Activated gamma-delta T cell (primary cell): ENCODE measurements around the gene OR2A12.
A peak's percentile ranks its signal among the peaks of the same experiment; 100 is the strongest.
"Not testable (repeated sequence)": the region's sequence is repeated elsewhere in the genome, so short reads cannot be mapped to it uniquely, and the experiment has no call there.

Experiments
- DNase-seq: peaks from one replicate; lab custom pipeline; 2025; lab: John Stamatoyannopoulos, UW

Gene OR2A12

DNA sequence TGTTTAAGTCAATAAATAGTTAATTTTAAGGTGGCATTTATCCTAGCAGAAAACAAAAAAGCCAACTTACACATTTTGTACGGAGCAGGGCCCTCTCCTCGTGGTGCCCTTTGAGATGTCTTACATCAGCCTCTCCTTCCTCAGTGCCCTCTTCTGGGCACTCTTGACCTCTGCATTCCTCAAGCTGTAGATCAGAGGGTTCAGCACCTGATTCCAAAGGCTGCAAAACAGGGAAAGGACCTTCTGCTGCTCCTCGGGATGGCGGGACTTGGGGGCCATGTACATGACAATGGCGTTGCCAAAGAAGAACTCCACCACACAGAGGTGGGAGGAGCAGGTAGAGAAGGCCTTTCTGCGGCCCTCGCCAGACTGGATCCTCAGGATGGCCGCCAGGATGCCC, 32.3 kb downstream of the OR2A12 start:
- no peak for DNase-seq

DNA sequence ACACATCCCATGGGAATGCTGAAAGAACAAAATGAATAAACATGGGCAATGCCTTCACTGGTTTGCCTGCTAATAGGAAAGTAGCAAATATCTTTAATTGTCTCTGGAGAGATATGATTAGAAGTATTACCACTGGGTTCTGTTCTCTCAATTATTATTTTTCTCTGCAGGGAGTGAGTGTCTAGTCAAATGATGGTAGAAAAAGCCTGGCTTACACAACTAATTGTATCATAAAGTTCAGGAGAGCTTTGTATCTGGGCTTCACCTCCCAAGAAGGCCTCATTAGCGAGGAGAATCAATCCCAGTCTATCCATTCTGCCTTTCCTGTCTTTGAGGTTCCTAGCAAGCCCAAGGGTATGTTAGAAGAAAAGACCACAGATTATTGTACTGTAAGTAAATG, 36.8 kb downstream of the OR2A12 start, which contains the start of gene OR2A14:
Gene OR2A14, plus strand, starts transcription at position 301 of the 400 bp plus-strand sequence. CDS start 5,937 bp downstream, outside the sequence.
- no peak for DNase-seq

DNA sequence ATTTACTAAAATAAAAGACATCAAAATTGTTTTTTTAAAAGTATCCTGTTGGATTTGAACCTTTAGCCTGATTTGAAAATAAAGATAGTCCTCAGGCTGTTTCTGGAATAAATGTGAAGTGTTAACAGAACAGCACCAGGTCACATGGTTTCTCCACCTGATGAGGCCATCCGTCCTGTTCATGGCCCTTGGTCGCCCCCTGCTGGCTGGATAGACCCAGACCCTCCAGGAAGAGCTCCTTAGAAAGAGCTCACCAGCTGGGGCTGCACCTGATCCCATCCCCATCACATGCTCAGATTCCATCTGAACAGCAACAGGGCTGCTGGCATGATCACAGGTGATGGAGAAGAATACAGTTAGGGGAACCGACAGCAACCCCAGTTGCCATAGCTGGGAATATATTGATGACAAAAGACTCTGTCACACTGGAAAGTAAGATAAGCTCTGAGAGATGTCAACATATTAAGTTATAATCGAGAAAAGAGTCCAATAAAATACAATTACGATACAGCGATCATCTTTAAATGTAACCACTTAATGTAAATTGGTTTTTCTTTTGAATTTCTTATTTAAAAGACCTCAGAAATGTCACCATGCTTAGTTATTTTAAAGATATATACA, 41.7 kb downstream of the OR2A12 start:
- peak; percentile 11 for DNase-seq

DNA sequence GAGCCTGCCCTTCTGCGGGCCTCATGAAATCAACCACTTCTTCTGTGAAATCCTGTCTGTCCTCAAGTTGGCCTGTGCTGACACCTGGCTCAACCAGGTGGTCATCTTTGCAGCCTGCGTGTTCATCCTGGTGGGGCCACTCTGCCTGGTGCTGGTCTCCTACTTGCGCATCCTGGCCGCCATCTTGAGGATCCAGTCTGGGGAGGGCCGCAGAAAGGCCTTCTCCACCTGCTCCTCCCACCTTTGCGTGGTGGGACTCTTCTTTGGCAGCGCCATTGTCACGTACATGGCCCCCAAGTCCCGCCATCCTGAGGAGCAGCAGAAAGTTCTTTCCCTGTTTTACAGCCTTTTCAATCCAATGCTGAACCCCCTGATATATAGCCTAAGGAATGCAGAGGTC, 43.5 kb downstream of the OR2A12 start:
- DNase-seq = not testable (repeated sequence)

DNA sequence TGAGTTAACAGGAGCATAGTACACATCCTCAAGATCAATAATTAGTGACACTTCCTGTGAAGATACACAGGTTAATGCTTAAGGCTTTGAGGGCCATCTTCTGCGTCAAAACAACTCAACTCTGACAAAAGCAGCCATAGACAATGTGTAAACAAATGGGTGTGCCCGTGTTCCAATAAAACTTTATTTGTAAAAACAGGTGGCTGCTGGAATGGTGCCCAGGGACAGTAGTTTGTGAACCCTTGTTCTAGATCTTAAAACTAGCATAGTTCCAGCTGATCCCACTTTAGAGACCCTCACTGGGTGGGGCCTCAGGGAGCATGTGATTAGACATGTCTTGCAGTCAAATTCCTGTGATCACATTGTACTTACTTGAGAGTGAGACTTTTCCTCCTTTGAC, 44.7 kb downstream of the OR2A12 start:
- DNase-seq = no peak

DNA sequence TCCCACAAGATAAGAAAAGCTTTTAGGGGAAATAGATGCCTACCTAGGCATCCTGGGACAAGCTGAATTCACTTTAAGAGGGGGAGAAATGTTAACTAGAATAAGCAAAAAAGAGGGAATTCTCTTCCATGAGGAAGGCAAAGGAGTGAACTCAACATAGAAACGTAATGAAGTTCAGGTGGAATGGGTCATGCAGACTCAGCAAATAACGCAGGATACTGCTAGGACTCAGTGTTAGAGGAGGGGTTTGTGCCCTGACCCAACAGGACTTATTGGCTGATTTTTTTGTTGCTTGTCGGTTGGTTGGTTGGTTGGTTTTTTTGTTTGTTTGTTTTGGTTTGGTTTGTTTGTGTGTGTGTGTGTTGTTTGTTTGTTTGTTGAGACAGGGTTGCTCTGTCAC, 46.2 kb downstream of the OR2A12 start:
- no peak for DNase-seq

DNA sequence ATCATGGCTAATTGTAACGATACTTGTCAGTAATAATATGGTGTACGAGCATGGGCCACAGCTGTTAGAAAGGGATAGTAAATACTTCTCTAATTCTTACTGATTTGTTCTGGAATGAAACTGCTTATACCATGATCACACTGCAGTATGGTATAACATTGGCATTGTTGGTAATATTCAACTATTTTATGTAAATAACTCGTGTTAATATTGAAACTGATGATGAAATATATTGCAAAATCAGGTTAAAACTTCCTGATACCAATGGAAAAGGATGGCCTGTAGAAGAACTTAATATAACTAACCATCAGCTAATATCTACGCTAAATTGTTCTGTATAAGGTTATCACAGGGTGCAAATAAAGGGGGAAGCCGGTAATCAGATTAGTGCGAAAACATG, 47.2 kb downstream of the OR2A12 start:
- DNase-seq = no peak

DNA sequence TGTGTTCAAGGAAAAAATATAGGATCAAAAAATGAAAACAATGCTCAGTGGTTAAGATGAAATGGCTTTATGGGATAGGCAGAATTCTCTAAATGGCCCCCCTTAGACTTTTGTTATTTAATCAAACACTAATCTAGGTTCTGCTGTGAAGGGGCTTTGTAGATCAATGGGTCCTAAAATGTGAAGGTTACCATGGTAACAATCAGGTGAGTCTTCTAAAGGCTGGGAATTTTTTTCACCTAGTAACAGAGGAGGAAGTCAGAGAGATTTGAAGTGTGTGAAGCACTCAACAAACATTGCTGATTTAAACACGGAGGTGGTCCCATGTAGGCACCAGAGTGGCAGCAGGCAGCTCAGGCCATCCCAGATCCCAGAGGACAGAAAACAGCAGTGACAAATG, 48.0 kb downstream of the OR2A12 start:
- DNase-seq = no peak

DNA sequence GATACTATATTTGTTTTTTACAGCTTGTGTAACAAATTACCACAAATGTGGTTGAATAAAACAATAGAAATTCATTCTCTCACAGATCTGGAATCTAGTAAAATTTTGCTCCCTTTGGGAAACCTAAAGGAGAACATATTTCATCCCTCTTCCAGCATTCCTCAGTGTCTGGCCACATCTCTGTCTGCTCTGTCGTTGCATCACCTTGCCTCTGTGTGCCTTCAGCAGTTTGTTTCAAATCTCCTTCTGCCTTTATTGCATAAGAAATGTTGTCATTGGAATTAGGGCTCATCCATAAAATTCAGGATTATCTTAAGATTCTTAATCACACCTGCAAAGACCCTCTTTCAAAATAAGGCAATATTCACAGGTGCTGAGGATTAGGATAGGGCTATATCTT, 51.4 kb downstream of the OR2A12 start:
- no peak for DNase-seq

DNA sequence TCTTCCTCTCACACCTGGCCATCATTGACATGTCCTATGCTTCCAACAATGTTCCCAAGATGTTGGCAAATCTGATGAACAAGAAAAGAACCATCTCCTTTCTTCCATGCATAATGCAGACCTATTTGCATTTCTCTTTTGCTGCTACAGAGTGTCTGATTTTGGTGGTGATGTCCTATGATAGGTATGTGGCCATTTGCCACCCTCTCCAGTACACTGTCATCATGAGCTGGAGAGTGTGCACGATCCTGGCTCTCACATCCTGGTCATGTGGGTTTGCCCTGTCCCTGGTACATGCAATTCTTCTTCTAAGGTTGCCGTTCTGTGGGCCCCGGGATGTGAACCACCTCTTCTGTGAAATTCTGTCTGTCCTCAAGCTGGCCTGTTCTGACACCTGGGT, 56.1 kb downstream of the OR2A12 start:
- DNase-seq = no peak

DNA sequence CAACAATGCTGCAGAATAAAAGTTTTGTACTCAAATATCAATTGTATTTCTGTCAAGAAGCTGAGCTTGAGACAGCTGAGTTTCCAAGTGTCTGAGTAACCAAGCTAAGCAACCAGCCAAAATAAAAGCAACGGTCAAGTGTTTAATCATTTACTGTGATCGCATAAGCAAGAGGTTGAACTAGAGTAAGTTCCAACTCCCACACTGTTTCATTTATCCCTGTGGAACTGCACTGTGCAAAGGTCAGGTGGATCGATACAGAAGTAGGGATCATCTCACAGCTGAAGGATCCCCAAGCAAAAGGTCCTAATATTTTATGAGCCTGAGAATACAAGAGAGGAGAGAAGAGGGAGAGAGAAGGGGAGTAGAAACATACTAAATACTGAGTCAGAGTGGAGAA, 58.3 kb downstream of the OR2A12 start:
- no peak for DNase-seq

DNA sequence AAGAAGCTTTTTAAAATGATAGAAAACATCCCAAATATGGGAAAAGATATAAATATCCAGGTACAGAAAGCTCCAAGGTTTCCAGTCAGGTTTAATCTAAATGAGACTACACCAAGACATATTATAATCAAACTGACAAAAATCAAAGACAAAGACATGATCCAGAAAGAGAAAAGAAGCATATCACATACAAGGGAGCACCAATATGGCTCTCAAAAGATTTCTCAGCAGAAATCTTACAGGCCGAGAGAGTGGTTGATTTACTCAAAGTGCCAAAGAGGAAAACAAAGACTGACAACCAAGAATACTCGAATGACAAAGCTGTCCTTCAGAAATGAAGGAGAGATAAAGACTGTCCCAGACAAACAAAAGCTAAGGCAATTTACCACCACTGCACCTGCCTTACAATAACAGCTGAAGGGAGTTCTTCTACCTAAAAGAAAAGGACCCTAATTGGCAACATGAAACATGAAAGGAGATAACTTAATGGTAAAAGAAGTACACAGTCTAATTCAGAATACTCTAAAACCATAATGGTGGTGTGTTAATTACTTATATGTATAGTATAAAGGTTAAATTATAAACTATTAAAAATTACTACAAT, 62.2 kb downstream of the OR2A12 start:
- DNase-seq = no peak
